SU-DHL-6 (cell line): ENCODE results near the gene RANGAP1.

Experiments used
- CTCF ChIP-seq: fragments of 200-600 bp; sonication (generic); IDR thresholded peaks from one replicate; pipeline ENCODE4 v1.5.1; 2017; ENCODE audit warnings: antibody characterized with exemption, mild to moderate bottlenecking, low read length, moderate library complexity; ENCODE audit not compliant: insufficient read depth, poor library complexity, severe bottlenecking
- EZH2phosphoT487 ChIP-seq: fragments of 200-600 bp; sonication (generic), shearing (Covaris generic); conservative IDR thresholded peaks from 2 replicates; pipeline ENCODE4 v1.6.1; 2018; ENCODE audit warnings: mild to moderate bottlenecking, antibody characterized with exemption, low read length, moderate library complexity, mixed read lengths

- TF ChIP-seq CTCF (no peak), EZH2phosphoT487 (no peak)
These were observed 37.2 kb downstream of the RANGAP1 start for GRCh38 chr22:41248758-41249157.
